Prostate gland (tissue), 2 donors: ENCODE results near the gene TMEM86B. TPM values are rescaled to one million over a fixed set of nuclear protein-coding genes. Genes with fewer than 3 reads are reported as not detected.

Experiments
- DNase-seq: peaks from one replicate; pipeline ENCODE4 v3.0.0-alpha.2; 2019; ENCODE audit warnings: low spot score
- H3K27ac ChIP-seq, 2 donors: fragments of 200-600 bp; sonication (generic); 2 replicates each; pipeline ENCODE4 v1.5.1; 2017 to 2019
- H3K27me3 ChIP-seq: fragments of 200-600 bp; sonication (generic); replicated peaks from 2 replicates; pipeline ENCODE4 v1.5.1; 2019; ENCODE audit not compliant: insufficient read depth
- H3K36me3 ChIP-seq, 2 donors: fragments of 200-600 bp; sonication (generic); 1 replicate in 1 of 2; 2 replicates in 1 of 2; pipeline versions ENCODE4 v1.5.1 to v1.8.1; 2017 to 2019
- H3K4me1 ChIP-seq: fragments of 200-600 bp; sonication (generic); replicated peaks from 2 replicates; pipeline ENCODE4 v1.5.1; 2019
- H3K4me3 ChIP-seq, 2 donors: fragments of 200-600 bp; sonication (generic); 2 replicates each; pipeline ENCODE4 v1.5.1; 2017 to 2019
- H3K9me3 ChIP-seq: fragments of 200-600 bp; sonication (generic); 2 replicates; pipeline ENCODE4 v1.5.1; 2017
- POLR2A ChIP-seq: fragments of 450-650 bp; IDR thresholded peaks from one replicate; pipeline ENCODE4 v1.6.1; 2016; ENCODE audit warnings: antibody characterized with exemption, mild to moderate bottlenecking
- POLR2AphosphoS5 ChIP-seq: sonication (generic); formaldehyde crosslinking; IDR thresholded peaks from one replicate; pipeline ENCODE4 v1.6.1; 2017; ENCODE audit warnings: antibody characterized with exemption
- WGBS: methylation state at CpG from one replicate; pipeline ENCODE4 v1.1.5; 2018; 5-methylcytosine and 5-hydroxymethylcytosine counted together
- intact Hi-C: fragments of 100-400 bp; cut with DNase I; formaldehyde crosslinking; loops from one replicate; pipeline ENCODE4 v1.14.2; 2022
- total RNA-seq, 2 donors: library from RNA; depleted of rRNA; stranded (reverse); fragments of >200 nt; gene quantifications; one replicate each; pipeline ENCODE4 v1.1.0, GENCODE V29; 2016
- TF ChIP-seq, protein P1 (sequence below), 4 experiments: fragments of 200-600 bp in 2 of 4; fragments of 450-650 bp in 2 of 4; sonication (generic) in 2 of 4; IDR thresholded peaks; 1 replicate in 3 of 4; 2 replicates in 1 of 4; pipeline ENCODE4 v1.5.1; 2016 to 2019; ENCODE audit warnings: antibody characterized with exemption in 4 of 4, mild to moderate bottlenecking in 2 of 4, moderate library complexity in 2 of 4

TMEM86B gene
- total RNA-seq, 2 donors from 2014 or later = 1.5 to 10.8 TPM

DNA sequence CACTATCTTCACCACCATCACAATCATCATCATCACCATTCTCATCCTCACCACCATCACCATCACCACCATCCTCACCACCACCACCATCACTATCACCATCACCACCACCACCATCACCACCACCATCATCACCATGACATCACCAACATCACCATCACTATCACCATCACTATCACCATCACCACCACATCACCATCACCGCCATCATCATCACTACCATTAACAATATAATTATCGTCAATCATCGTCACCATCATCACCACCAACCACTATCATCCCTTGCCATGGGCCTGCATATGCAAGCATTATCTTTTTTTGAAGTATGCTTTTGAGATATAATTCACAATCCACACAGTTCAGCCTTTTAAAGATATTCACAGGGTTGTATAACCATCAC lies 37.8 kb upstream of the TMEM86B start:
- intact Hi-C loops = no loop called here
- H3K4me1 ChIP-seq = no peaks in the 10 kb centered on the region
- TF ChIP-seq POLR2AphosphoS5 (no peak), POLR2A (no peak)
- TF ChIP-seq, protein P1, sequence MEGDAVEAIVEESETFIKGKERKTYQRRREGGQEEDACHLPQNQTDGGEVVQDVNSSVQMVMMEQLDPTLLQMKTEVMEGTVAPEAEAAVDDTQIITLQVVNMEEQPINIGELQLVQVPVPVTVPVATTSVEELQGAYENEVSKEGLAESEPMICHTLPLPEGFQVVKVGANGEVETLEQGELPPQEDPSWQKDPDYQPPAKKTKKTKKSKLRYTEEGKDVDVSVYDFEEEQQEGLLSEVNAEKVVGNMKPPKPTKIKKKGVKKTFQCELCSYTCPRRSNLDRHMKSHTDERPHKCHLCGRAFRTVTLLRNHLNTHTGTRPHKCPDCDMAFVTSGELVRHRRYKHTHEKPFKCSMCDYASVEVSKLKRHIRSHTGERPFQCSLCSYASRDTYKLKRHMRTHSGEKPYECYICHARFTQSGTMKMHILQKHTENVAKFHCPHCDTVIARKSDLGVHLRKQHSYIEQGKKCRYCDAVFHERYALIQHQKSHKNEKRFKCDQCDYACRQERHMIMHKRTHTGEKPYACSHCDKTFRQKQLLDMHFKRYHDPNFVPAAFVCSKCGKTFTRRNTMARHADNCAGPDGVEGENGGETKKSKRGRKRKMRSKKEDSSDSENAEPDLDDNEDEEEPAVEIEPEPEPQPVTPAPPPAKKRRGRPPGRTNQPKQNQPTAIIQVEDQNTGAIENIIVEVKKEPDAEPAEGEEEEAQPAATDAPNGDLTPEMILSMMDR (IDR thresholded peaks at IDR 0.05) = no peak
- H3K9me3 ChIP-seq = no peaks in the 10 kb centered on the region
- no peak overlapping the region for H3K4me3 ChIP-seq
- DNase-seq = no peak
- H3K27ac ChIP-seq = no peak overlapping the region
- H3K27me3 ChIP-seq = no peaks in the 10 kb centered on the region
- 100% methylated on average over 3 of the region's 3 CpGs for WGBS
- H3K36me3 ChIP-seq = no peaks in the 10 kb centered on the region

GRCh38 chr19:55265723-55266386 lies 37.3 kb upstream of the TMEM86B start:
- 96% methylated on average over 12 of the region's 12 CpGs for WGBS
- Histone ChIP-seq H3K9me3 (no peaks in the 10 kb centered on the region), H3K27ac (no peak overlapping the region), H3K27me3 (no peaks in the 10 kb centered on the region), H3K36me3 (no peaks in the 10 kb centered on the region), H3K4me1 (no peaks in the 10 kb centered on the region), H3K4me3 (no peak overlapping the region)
- no peak for DNase-seq
- TF ChIP-seq POLR2A (no peak), POLR2AphosphoS5 (no peak)
- TF ChIP-seq, protein P1 (IDR thresholded peaks at IDR 0.05) = no peak
- intact Hi-C loops = no loop called here

- H3K4me1 ChIP-seq = no peaks in the 10 kb centered on the region
- H3K36me3 ChIP-seq = no peaks in the 10 kb centered on the region
- H3K4me3 ChIP-seq = no peak overlapping the region
- H3K9me3 ChIP-seq = no peaks in the 10 kb centered on the region
- TF ChIP-seq POLR2A = no peak
- TF ChIP-seq, protein P1 (IDR thresholded peaks at IDR 0.05) = no peak
- TF ChIP-seq POLR2AphosphoS5 = no peak
- no peaks in the 10 kb centered on the region for H3K27me3 ChIP-seq
- DNase-seq = no peak
- no peak overlapping the region for H3K27ac ChIP-seq
- intact Hi-C loops = no loop called here
- WGBS = 92% methylated on average over 16 of the region's 16 CpGs
Observed at GRCh38 chr19:55265173-55265572, 36.6 kb upstream of the TMEM86B start.

- no peaks in the 10 kb centered on the region for H3K4me1 ChIP-seq
- no peak overlapping the region for H3K4me3 ChIP-seq
- TF ChIP-seq POLR2AphosphoS5 (no peak), POLR2A (no peak)
- TF ChIP-seq, protein P1 (IDR thresholded peaks at IDR 0.05) = no peak
- intact Hi-C loops = no loop called here
- 79% methylated on average over 5 of the region's 5 CpGs for WGBS
- no peak for DNase-seq
- no peaks in the 10 kb centered on the region for H3K9me3 ChIP-seq
- no peaks in the 10 kb centered on the region for H3K27me3 ChIP-seq
- no peaks in the 10 kb centered on the region for H3K36me3 ChIP-seq
- H3K27ac ChIP-seq = no peak overlapping the region
Observed at GRCh38 chr19:55264531-55264930, 36.0 kb upstream of the TMEM86B start.

GRCh38 chr19:55262359-55262758 lies 33.8 kb upstream of the TMEM86B start:
- 92% methylated on average over 9 of the region's 9 CpGs for WGBS
- Histone ChIP-seq H3K9me3 (no peaks in the 10 kb centered on the region), H3K27ac (no peak overlapping the region), H3K4me1 (no peaks in the 10 kb centered on the region), H3K36me3 (no peaks in the 10 kb centered on the region), H3K27me3 (no peaks in the 10 kb centered on the region), H3K4me3 (no peak overlapping the region)
- intact Hi-C loops = no loop called here
- TF ChIP-seq POLR2A (no peak), POLR2AphosphoS5 (no peak)
- TF ChIP-seq, protein P1 (IDR thresholded peaks at IDR 0.05) = no peak
- DNase-seq = no peak
